ENCODE measurements around the gene MRPL45.

Gene MRPL45

GRCh38 chr17:38351412-38352222 lies 54.6 kb downstream of the MRPL45 start, which contains the start of gene SOCS7:
TSS of gene SOCS7 (plus strand) at chr17:38351844. CDS start at chr17:38352053, 209 bp downstream.
- ChIA-PET POLR2A (interaction anchor here (0.5 to 1.2 kb wide), 4 partner anchors 14 to 1114 kb away, joined by 3 to 5 read pairs (median 4); no protein-coding TSS in a partner anchor), CTCF (interaction anchor here (0.6 to 14.6 kb wide), 7 partner anchors 10 to 63 kb away, joined by 3 to 282 read pairs (median 3); no protein-coding TSS in a partner anchor)
- no peak for TF ChIP-seq CTCF (IDR thresholded peaks at IDR 0.05; ENCODE audit: control extremely low read depth, extremely low read depth, low read depth, missing control alignments)
- DNase-seq (ENCODE audit: extremely low spot score) = peak; percentile 95

- TF ChIP-seq CTCF (IDR thresholded peaks at IDR 0.05; ENCODE audit: control extremely low read depth, extremely low read depth, low read depth, missing control alignments) = no peak
- DNase-seq (ENCODE audit: extremely low spot score) = peak; percentile 37
- POLR2A ChIA-PET = interaction anchor here (0.6 to 1.2 kb wide), 2 partner anchors 14 to 1113 kb away, joined by 3 to 5 read pairs; no protein-coding TSS in a partner anchor
These were observed 55.5 kb downstream of the MRPL45 start for GRCh38 chr17:38352245-38353085.

GRCh38 chr17:38353086-38353604 lies 56.2 kb downstream of the MRPL45 start:
- TF ChIP-seq CTCF (IDR thresholded peaks at IDR 0.05; ENCODE audit: control extremely low read depth, extremely low read depth, low read depth, missing control alignments) = no peak
- ChIA-PET POLR2A (no interaction called here), CTCF (interaction anchor here (0.6 to 14.6 kb wide), 11 partner anchors 12 to 139 kb away, joined by 3 to 282 read pairs (median 4); no protein-coding TSS in a partner anchor)
- DNase-seq (ENCODE audit: extremely low spot score) = no peak

More at GRCh38 chr17:38352245-38353085, 55.5 kb downstream of the MRPL45 start:
- CTCF ChIA-PET = interaction anchor here (0.9 to 14.6 kb wide), 9 partner anchors 11 to 133 kb away, joined by 3 to 282 read pairs (median 12); no protein-coding TSS in a partner anchor

GRCh38 chr17:38353668-38354067 lies 56.7 kb downstream of the MRPL45 start:
- no peak for TF ChIP-seq CTCF (IDR thresholded peaks at IDR 0.05; ENCODE audit: control extremely low read depth, extremely low read depth, low read depth, missing control alignments)
- DNase-seq (ENCODE audit: extremely low spot score) = no peak
- POLR2A ChIA-PET = no interaction called here
- CTCF ChIA-PET = interaction anchor here (0.6 to 14.6 kb wide), 8 partner anchors 11 to 139 kb away, joined by 3 to 282 read pairs (median 8); no protein-coding TSS in a partner anchor

- ChIA-PET POLR2A (no interaction called here), CTCF (interaction anchor here (0.9 to 14.6 kb wide), 8 partner anchors 10 to 229 kb away, joined by 3 to 282 read pairs (median 8); no protein-coding TSS in a partner anchor)
These were observed 57.5 kb downstream of the MRPL45 start for GRCh38 chr17:38354466-38354865.

More at GRCh38 chr17:38354466-38354865, 57.5 kb downstream of the MRPL45 start:
- no peak for TF ChIP-seq CTCF (IDR thresholded peaks at IDR 0.05; ENCODE audit: control extremely low read depth, extremely low read depth, low read depth, missing control alignments)
- no peak for DNase-seq (ENCODE audit: extremely low spot score)
